ENCODE measurements around the gene ANXA11. TPM values are rescaled to one million over a fixed set of nuclear protein-coding genes. Genes with fewer than 3 reads are reported as not detected.

Gene ANXA11
- total RNA-seq, 1 experiment from 2014 or later = 68.1 TPM

- Histone ChIP-seq H2AK5ac (ENCODE audit: insufficient read length, low read length) (no peak overlapping the region), H3K4ac (ENCODE audit: low read depth, low read length) (no peak overlapping the region), H3K4me2 (ENCODE audit: insufficient read depth, insufficient read length, low read length) (no peak overlapping the region), H3K18ac (ENCODE audit: insufficient read length, low read depth, low read length) (no peak overlapping the region), H3K23me2 (ENCODE audit: insufficient read length, low read depth, low read length, poor library complexity, severe bottlenecking) (no peaks in the 10 kb centered on the region), H3K23ac (ENCODE audit: insufficient read length, low read depth, low read length) (no peak overlapping the region), H3K9me3 (ENCODE audit: control insufficient read depth, low read depth, low read length) (no peaks in the 10 kb centered on the region), H2BK120ac (ENCODE audit: low read depth, low read length, poor library complexity, severe bottlenecking) (no peak overlapping the region), H2BK15ac (ENCODE audit: low read depth, low read length) (no peak overlapping the region), H3K27ac (ENCODE audit: insufficient read length, low read depth, low read length) (no peak overlapping the region), H3K9ac (ENCODE audit: extremely low read depth, insufficient read length, low read length) (no peak overlapping the region), H2BK20ac (ENCODE audit: low read depth, low read length, poor library complexity, severe bottlenecking) (no peak overlapping the region), H4K8ac (replicated peaks; ENCODE audit: insufficient read length, low read depth, low read length) (no peak overlapping the region), H3K27me3 (ENCODE audit: insufficient read depth, low read length) (no peaks in the 10 kb centered on the region; the same call in 1 of the 2 replicates), H2BK12ac (ENCODE audit: insufficient read length, low read depth, low read length) (no peak overlapping the region), H2AFZ (ENCODE audit: low read length) (no peak overlapping the region), H4K5ac (ENCODE audit: insufficient read length, low read depth, low read length) (no peak overlapping the region), H2BK5ac (ENCODE audit: insufficient read length, low read length) (no peak overlapping the region), H4K91ac (ENCODE audit: insufficient read length, low read depth, low read length) (no peak overlapping the region), H3K4me1 (ENCODE audit: insufficient read depth, low read length) (no peaks in the 10 kb centered on the region), H3K56ac (ENCODE audit: insufficient read length, low read depth, low read length) (no peak overlapping the region), H3T11ph (ENCODE audit: low read length) (no peak overlapping the region), H4K20me1 (ENCODE audit: control insufficient read depth, insufficient read depth, insufficient read length) (no peaks in the 10 kb centered on the region), H3K79me2 (ENCODE audit: insufficient read depth, low read length) (no peaks in the 10 kb centered on the region), H3K14ac (ENCODE audit: insufficient read depth, low read length) (no peak overlapping the region), H3K79me1 (ENCODE audit: insufficient read depth, low read depth, low read length, poor library complexity, severe bottlenecking) (no peaks in the 10 kb centered on the region)
- Mint-ChIP-seq H3K27me3 (ENCODE audit: low read depth) (no peaks in the 10 kb centered on the region; the same call in 1 of the 2 replicates), H3K27ac (peak overlapping the region in 1 of 3 experiments; percentile 37; a peak in 3 of 7 replicates), H3K9me3 (no peaks in the 10 kb centered on the region), H3K36me3 (ENCODE audit: insufficient read depth in 1 of 3, low read depth in 3 of 3) (peaks cover 16 to 46% (median 42%) of the 10 kb centered on the region in 3 experiments; a peak in 6 of 7 replicates), H3K4me3 (no peak overlapping the region), H3K4me1 (peaks cover 7 to 12% of the 10 kb centered on the region in 2 experiments)
- WGBS (ENCODE audit: extremely low coverage, insufficient read length, low lambda C conversion rate) = no CpG with 5 or more reads among the region's 8 CpGs
- TF ChIP-seq, protein P1, sequence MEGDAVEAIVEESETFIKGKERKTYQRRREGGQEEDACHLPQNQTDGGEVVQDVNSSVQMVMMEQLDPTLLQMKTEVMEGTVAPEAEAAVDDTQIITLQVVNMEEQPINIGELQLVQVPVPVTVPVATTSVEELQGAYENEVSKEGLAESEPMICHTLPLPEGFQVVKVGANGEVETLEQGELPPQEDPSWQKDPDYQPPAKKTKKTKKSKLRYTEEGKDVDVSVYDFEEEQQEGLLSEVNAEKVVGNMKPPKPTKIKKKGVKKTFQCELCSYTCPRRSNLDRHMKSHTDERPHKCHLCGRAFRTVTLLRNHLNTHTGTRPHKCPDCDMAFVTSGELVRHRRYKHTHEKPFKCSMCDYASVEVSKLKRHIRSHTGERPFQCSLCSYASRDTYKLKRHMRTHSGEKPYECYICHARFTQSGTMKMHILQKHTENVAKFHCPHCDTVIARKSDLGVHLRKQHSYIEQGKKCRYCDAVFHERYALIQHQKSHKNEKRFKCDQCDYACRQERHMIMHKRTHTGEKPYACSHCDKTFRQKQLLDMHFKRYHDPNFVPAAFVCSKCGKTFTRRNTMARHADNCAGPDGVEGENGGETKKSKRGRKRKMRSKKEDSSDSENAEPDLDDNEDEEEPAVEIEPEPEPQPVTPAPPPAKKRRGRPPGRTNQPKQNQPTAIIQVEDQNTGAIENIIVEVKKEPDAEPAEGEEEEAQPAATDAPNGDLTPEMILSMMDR (conservative IDR thresholded peaks at IDR 0.05) = no peak
- no peak for DNase-seq
Measured at GRCh38 chr10:80155696-80156215, 49.6 kb downstream of the ANXA11 start.

Data from H9 (cell line).